ENCODE measurements around the gene TBC1D30.
A peak's percentile ranks its signal among the peaks of the same experiment; 100 is the strongest.

The TBC1D30 gene

DNA sequence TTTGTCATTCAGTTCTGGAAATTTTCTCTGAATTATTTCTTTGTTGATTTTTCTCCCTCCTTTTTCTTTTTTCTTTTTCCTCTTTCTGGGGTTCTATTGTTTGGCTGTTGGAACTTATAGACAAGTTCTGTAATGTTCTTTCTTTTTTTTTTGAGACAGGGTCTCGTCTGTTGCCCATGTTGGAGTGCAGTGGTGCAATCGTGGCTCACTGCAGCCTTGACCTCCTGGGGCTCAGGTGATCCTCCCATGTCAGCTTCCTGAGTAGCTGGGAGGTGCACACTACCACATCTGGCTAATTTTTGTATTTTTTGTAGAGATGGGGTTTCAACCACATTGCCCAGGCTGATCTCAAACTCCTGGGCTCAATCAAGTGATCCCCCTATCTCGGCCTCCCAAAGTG, 30.1 kb upstream of the TBC1D30 start:
- Histone ChIP-seq H3K4me3 (ENCODE audit: low read length) (no peak overlapping the region), H3K4me2 (ENCODE audit: low read length) (no peak overlapping the region), H3K27ac (ENCODE audit: low read depth, low read length) (no peak overlapping the region), H3F3A (ENCODE audit: control insufficient read depth, insufficient read depth) (no peaks in the 10 kb centered on the region), H3K79me2 (ENCODE audit: control insufficient read depth, low read length) (no peaks in the 10 kb centered on the region), H3K9me2 (replicated peaks; ENCODE audit: control insufficient read depth, low read length) (no peaks in the 10 kb centered on the region), H3K4me1 (ENCODE audit: control insufficient read depth, low read length) (no peaks in the 10 kb centered on the region), H4K20me1 (ENCODE audit: control insufficient read depth, insufficient read depth, low read depth, low read length) (no peaks in the 10 kb centered on the region), H3K9me3 (ENCODE audit: control insufficient read depth, insufficient read depth, low read length) (no peaks in the 10 kb centered on the region), H3K27me3 (ENCODE audit: control insufficient read depth, low read length) (peaks cover 26% of the 10 kb centered on the region), H3K36me3 (ENCODE audit: control insufficient read depth, low read length) (no peaks in the 10 kb centered on the region)
- no peak for TF ChIP-seq EZH2phosphoT487 (IDR thresholded peaks at IDR 0.05; ENCODE audit: borderline replicate concordance, low read length)
- TF ChIP-seq, protein P1, sequence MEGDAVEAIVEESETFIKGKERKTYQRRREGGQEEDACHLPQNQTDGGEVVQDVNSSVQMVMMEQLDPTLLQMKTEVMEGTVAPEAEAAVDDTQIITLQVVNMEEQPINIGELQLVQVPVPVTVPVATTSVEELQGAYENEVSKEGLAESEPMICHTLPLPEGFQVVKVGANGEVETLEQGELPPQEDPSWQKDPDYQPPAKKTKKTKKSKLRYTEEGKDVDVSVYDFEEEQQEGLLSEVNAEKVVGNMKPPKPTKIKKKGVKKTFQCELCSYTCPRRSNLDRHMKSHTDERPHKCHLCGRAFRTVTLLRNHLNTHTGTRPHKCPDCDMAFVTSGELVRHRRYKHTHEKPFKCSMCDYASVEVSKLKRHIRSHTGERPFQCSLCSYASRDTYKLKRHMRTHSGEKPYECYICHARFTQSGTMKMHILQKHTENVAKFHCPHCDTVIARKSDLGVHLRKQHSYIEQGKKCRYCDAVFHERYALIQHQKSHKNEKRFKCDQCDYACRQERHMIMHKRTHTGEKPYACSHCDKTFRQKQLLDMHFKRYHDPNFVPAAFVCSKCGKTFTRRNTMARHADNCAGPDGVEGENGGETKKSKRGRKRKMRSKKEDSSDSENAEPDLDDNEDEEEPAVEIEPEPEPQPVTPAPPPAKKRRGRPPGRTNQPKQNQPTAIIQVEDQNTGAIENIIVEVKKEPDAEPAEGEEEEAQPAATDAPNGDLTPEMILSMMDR (IDR thresholded peaks at IDR 0.05; ENCODE audit: low read depth, low read length, poor library complexity, severe bottlenecking): no peak

DNA sequence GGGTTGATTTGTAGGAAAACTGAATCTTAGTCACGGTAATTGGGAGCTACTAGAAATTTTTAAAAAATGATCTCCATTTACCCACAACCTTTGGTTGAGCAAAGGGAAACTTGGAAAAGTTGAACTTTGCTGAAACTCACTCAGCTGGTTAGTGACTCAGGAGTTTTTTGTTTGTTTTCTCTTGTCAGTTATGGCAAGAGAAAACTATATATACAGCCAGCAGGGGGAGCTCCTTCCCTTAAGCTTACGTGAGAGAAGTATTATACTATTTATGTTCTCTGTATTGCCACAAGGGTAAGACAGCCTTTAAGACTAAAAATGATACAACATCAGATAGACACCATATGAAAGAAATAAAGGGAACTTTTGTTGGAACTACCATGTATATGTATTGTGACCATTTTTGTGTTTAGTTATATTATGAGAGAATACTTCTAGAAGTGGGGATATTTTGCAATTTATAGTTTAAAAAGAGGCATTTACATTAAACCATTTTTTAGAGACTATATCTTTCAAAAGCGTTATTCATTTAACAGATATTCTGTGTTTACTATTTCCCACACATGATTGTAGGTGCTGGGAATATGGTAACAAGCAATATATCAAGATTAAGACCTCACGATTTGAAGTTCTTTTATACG, 28.1 kb upstream of the TBC1D30 start:
- no peaks in the 10 kb centered on the region for H3K36me3 ChIP-seq (ENCODE audit: control insufficient read depth, low read length)
- no peaks in the 10 kb centered on the region for H3F3A ChIP-seq (ENCODE audit: control insufficient read depth, insufficient read depth)
- TF ChIP-seq, protein P1 (IDR thresholded peaks at IDR 0.05; ENCODE audit: low read depth, low read length, poor library complexity, severe bottlenecking): peak; percentile 86
- TF ChIP-seq EZH2phosphoT487 (IDR thresholded peaks at IDR 0.05; ENCODE audit: borderline replicate concordance, low read length): no peak
- H3K27me3 ChIP-seq (ENCODE audit: control insufficient read depth, low read length): peaks cover 34% of the 10 kb centered on the region
- H3K4me1 ChIP-seq (ENCODE audit: control insufficient read depth, low read length): no peaks in the 10 kb centered on the region
- no peaks in the 10 kb centered on the region for H3K9me3 ChIP-seq (ENCODE audit: control insufficient read depth, insufficient read depth, low read length)
- H3K4me2 ChIP-seq (ENCODE audit: low read length): no peak overlapping the region
- H3K9me2 ChIP-seq (replicated peaks; ENCODE audit: control insufficient read depth, low read length): no peaks in the 10 kb centered on the region
- no peaks in the 10 kb centered on the region for H4K20me1 ChIP-seq (ENCODE audit: control insufficient read depth, insufficient read depth, low read depth, low read length)
- H3K27ac ChIP-seq (ENCODE audit: low read depth, low read length): no peak overlapping the region
- H3K79me2 ChIP-seq (ENCODE audit: control insufficient read depth, low read length): no peaks in the 10 kb centered on the region
- no peak overlapping the region for H3K4me3 ChIP-seq (ENCODE audit: low read length)

DNA sequence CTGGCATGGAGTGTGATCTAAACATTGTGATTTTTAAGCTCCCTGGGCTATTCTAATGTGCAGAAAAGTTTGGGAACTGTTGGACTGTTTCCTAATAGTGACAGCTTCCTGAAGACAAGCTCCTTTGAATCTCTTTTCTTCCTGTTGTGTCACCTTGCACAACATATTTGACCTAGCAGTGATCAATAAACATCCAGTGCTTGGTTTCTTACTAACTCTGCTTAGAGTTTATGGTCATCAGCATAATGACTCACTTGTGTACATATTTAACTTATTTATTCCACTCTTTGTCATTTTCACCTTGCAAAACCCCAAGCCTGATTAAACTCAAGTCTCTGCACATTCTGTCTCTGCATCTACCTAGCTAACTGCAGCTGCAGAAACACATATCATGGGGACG, 27.3 kb upstream of the TBC1D30 start:
- H3K4me2 ChIP-seq (ENCODE audit: low read length): no peak overlapping the region
- TF ChIP-seq, protein P1 (IDR thresholded peaks at IDR 0.05; ENCODE audit: low read depth, low read length, poor library complexity, severe bottlenecking): no peak

More for the DNA sequence above, 27.3 kb upstream of the TBC1D30 start:
- H3K27me3 ChIP-seq (ENCODE audit: control insufficient read depth, low read length): peaks cover 35% of the 10 kb centered on the region
- H3K9me2 ChIP-seq (replicated peaks; ENCODE audit: control insufficient read depth, low read length): no peaks in the 10 kb centered on the region
- H3K9me3 ChIP-seq (ENCODE audit: control insufficient read depth, insufficient read depth, low read length): no peaks in the 10 kb centered on the region
- no peak overlapping the region for H3K4me3 ChIP-seq (ENCODE audit: low read length)
- peaks cover 4% of the 10 kb centered on the region; the same call in 1 of the 2 replicates for H4K20me1 ChIP-seq (ENCODE audit: control insufficient read depth, insufficient read depth, low read depth, low read length)
- no peaks in the 10 kb centered on the region for H3K4me1 ChIP-seq (ENCODE audit: control insufficient read depth, low read length)
- H3F3A ChIP-seq (ENCODE audit: control insufficient read depth, insufficient read depth): no peaks in the 10 kb centered on the region
- H3K27ac ChIP-seq (ENCODE audit: low read depth, low read length): no peak overlapping the region
- no peaks in the 10 kb centered on the region for H3K79me2 ChIP-seq (ENCODE audit: control insufficient read depth, low read length)
- H3K36me3 ChIP-seq (ENCODE audit: control insufficient read depth, low read length): no peaks in the 10 kb centered on the region

Data from DOHH2 (cell line).